Type B pancreatic cell (in vitro differentiated cells): ENCODE data around the gene PTP4A2. TPM values are rescaled to one million over a fixed set of nuclear protein-coding genes. Genes with fewer than 3 reads are reported as not detected.

Experiments used
- DNase-seq: peaks from one replicate; pipeline ENCODE4 v3.0.0; 2021; ENCODE audit warnings: mixed read lengths; ENCODE audit not compliant: unreplicated experiment; ENCODE audit errors: extremely low spot score
- H3K27ac Mint-ChIP-seq: 2 replicates; pipeline ENCODE4 v1.8.0; 2021; ENCODE audit warnings: mild to moderate bottlenecking, mixed read lengths
- H3K27me3 Mint-ChIP-seq: 2 replicates; pipeline ENCODE4 v1.8.0; 2021; ENCODE audit warnings: mixed read lengths
- H3K36me3 Mint-ChIP-seq: 2 replicates; pipeline ENCODE4 v1.8.0; 2021; ENCODE audit warnings: mixed read lengths
- H3K4me1 Mint-ChIP-seq: one replicate; pipeline ENCODE4 v1.8.0; 2021; ENCODE audit warnings: mixed read lengths; ENCODE audit not compliant: unreplicated experiment
- H3K4me3 Mint-ChIP-seq: 2 replicates; pipeline ENCODE4 v1.8.0; 2021; ENCODE audit warnings: mild to moderate bottlenecking, mixed read lengths
- H3K9me3 Mint-ChIP-seq: 2 replicates; pipeline ENCODE4 v1.8.0; 2021; ENCODE audit warnings: mixed read lengths
- CTCF ChIP-seq: fragments of 200-600 bp; sonication (generic); conservative IDR thresholded peaks from 2 replicates; pipeline ENCODE4 v1.5.0; 2021; ENCODE audit warnings: antibody characterized with exemption, mild to moderate bottlenecking
- total RNA-seq: library from RNA; stranded (reverse); gene quantifications from 2 replicates; pipeline ENCODE4 v1.2.1, GENCODE V29; 2021; ENCODE audit warnings: low replicate concordance

The PTP4A2 gene
- total RNA-seq, 1 donor from 2014 or later, result 150 TPM

GRCh38 chr1:31923901-31924535 is 14.2 kb downstream of the PTP4A2 start:
- peaks cover 19% of the 10 kb centered on the region for H3K36me3 Mint-ChIP-seq
- peak overlapping the region; percentile 19 for H3K27ac Mint-ChIP-seq
- H3K27me3 Mint-ChIP-seq, result no peaks in the 10 kb centered on the region
- peaks cover 39% of the 10 kb centered on the region for H3K4me1 Mint-ChIP-seq
- no peak for TF ChIP-seq CTCF
- H3K9me3 Mint-ChIP-seq, result no peaks in the 10 kb centered on the region
- DNase-seq, result no peak
- no peak overlapping the region for H3K4me3 Mint-ChIP-seq

GRCh38 chr1:31920956-31921355 is 17.2 kb downstream of the PTP4A2 start:
- no peak for TF ChIP-seq CTCF
- Mint-ChIP-seq H3K9me3 (no peaks in the 10 kb centered on the region), H3K4me1 (peaks cover 22% of the 10 kb centered on the region), H3K4me3 (no peak overlapping the region), H3K27ac (peak overlapping the region; percentile 65), H3K27me3 (no peaks in the 10 kb centered on the region), H3K36me3 (peaks cover 25% of the 10 kb centered on the region)
- DNase-seq, result no peak

- no peak for DNase-seq
- no peak for TF ChIP-seq CTCF
- no peak overlapping the region for H3K4me3 Mint-ChIP-seq
- no peaks in the 10 kb centered on the region for H3K9me3 Mint-ChIP-seq
- no peak overlapping the region for H3K27ac Mint-ChIP-seq
- peaks cover 28% of the 10 kb centered on the region for H3K36me3 Mint-ChIP-seq
- H3K4me1 Mint-ChIP-seq, result peaks cover 13% of the 10 kb centered on the region
- no peaks in the 10 kb centered on the region for H3K27me3 Mint-ChIP-seq
Measured at GRCh38 chr1:31919591-31919990, 18.6 kb downstream of the PTP4A2 start.

- Mint-ChIP-seq H3K27me3 (no peaks in the 10 kb centered on the region), H3K36me3 (peaks cover 40% of the 10 kb centered on the region), H3K9me3 (peaks cover 5% of the 10 kb centered on the region), H3K4me1 (peaks cover 18% of the 10 kb centered on the region), H3K27ac (no peak overlapping the region), H3K4me3 (no peak overlapping the region)
- no peak for TF ChIP-seq CTCF
- no peak for DNase-seq
Measured at GRCh38 chr1:31915438-31915837, 22.7 kb downstream of the PTP4A2 start.

GRCh38 chr1:31913968-31914367 is 24.2 kb downstream of the PTP4A2 start:
- H3K27me3 Mint-ChIP-seq, result no peaks in the 10 kb centered on the region
- no peak overlapping the region for H3K27ac Mint-ChIP-seq
- peaks cover 41% of the 10 kb centered on the region for H3K36me3 Mint-ChIP-seq

More at GRCh38 chr1:31913968-31914367, 24.2 kb downstream of the PTP4A2 start:
- DNase-seq, result no peak
- H3K9me3 Mint-ChIP-seq, result peaks cover 5% of the 10 kb centered on the region
- no peak overlapping the region for H3K4me3 Mint-ChIP-seq
- no peak for TF ChIP-seq CTCF
- peaks cover 18% of the 10 kb centered on the region for H3K4me1 Mint-ChIP-seq
